Activated CD4-positive, alpha-beta T cell treated with anti-CD3 and anti-CD28 coated beads, Interleukin-2, amount 50 U/mL, for 16 hours (primary cell): ENCODE results near the gene NUP160.
"Not testable (repeated sequence)": the region's sequence is repeated elsewhere in the genome, so short reads cannot be mapped to it uniquely, and the experiment has no call there.

Experiments used
- DNase-seq: peaks from one replicate; pipeline ENCODE4 v3.0.0-alpha.2; 2020

Gene NUP160

GRCh38 chr11:47788181-47788580 lies 60.0 kb downstream of the NUP160 start:
- no peak for DNase-seq

DNA sequence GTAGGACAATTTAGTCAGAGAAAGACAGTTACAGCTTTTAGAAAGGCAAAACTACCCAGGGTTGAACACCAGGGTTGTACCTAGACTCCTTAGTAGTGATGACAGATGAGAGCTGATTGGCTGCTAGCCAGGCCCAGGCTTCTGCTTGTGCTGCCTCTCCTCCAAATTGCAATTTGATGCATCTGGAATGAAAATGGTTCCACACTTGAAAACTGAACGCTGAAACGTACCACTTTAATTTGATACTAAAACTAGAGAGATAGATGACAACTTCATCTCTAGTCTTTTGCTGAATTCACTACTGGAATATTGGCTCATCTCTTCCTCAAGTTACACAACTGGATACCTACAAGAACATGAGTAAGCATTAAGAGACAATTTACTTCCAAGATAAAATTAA lies 61.8 kb downstream of the NUP160 start:
- no peak for DNase-seq

- DNase-seq = no peak
Measured at GRCh38 chr11:47784785-47785381, 63.3 kb downstream of the NUP160 start.

GRCh38 chr11:47783087-47783610 lies 65.0 kb downstream of the NUP160 start:
- no peak for DNase-seq

GRCh38 chr11:47778878-47779483 lies 69.2 kb downstream of the NUP160 start:
- no peak for DNase-seq

- no peak for DNase-seq
Measured at GRCh38 chr11:47775240-47775869, 72.8 kb downstream of the NUP160 start.

DNA sequence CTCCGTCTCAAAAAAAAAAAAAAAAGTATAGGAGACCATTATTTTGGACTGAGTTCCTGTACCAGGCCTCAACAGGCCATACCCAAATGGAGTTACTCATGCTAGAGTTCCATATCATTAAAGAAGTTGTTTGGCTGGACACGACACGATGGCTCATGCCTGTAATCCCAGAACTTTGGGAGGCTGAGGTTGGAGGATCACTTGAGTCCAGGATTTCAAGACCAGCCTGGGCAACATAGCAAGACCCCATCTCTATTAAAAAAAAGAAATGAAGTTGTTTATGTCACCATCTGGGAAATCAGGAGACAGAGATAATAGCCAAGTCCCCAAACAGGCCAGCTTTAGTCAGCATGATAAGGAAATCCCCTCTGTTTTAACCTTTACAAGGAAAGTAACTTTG lies 74.3 kb downstream of the NUP160 start:
- no peak for DNase-seq

- not testable (repeated sequence) for DNase-seq
Measured at GRCh38 chr11:47769556-47769955, 78.6 kb downstream of the NUP160 start.

- peak; percentile 46 for DNase-seq
Measured at GRCh38 chr11:47768101-47768612, 80.0 kb downstream of the NUP160 start.

- DNase-seq = peak; percentile 78
Measured at GRCh38 chr11:47766509-47767227, 81.5 kb downstream of the NUP160 start.

DNA sequence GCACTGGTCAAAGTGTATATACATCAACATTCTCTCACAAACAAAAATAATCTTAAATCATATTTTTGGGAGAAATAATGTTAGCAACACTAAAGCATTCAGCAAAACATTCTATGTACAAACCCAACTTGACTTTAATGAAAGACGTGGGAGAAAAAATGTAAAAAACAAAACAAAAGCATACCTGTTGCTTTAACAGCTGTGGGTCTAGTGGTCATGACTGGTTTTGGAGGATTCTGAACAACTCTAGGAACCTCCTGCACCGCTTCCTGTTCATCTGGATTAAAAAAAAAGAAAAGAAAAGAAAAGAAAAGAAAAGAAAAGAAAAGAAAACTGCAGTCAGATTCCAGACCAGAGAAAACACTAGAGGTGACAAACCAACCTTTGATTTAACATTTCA lies 83.1 kb downstream of the NUP160 start:
- no peak for DNase-seq

DNA sequence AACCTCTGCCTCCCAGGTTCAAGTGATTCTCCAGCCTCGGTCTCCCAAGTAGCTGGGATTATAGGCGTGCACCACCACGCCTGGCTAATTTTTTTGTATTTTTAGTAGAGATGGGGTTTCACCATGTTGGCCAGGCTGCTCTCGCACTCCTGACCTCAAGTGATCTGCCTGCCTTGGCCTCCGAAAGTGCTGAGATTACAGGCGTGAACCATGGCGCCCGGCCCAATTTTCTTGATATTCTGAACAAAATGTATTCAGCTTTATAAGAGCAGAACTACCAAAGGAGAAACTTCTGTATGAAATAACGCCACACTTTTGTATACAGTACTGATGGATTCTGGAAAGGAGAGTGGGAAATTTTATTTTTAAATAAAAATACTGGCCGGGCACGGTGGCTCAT lies 88.9 kb downstream of the NUP160 start:
- not testable (repeated sequence) for DNase-seq

- DNase-seq = no peak
Measured at GRCh38 chr11:47756208-47756607, 91.9 kb downstream of the NUP160 start.

DNA sequence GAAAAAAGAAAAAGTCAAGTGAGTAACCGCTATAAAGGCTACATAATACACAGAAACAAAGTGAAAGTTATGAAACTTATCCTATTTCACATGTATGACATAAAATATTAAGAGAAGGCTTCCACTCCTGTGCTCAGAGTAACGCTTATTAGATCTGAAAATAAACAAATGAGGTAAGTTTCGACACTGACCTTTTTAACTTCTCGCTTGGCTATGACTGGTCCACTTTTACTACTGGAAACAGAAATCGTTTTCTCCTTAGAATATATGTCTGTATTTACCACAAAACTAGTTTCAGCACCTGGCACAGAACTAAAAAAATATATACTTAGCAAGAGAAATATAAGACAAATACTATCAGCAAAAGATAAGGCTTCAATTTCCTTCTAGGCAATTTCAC lies 97.4 kb downstream of the NUP160 start:
- DNase-seq = no peak

DNA sequence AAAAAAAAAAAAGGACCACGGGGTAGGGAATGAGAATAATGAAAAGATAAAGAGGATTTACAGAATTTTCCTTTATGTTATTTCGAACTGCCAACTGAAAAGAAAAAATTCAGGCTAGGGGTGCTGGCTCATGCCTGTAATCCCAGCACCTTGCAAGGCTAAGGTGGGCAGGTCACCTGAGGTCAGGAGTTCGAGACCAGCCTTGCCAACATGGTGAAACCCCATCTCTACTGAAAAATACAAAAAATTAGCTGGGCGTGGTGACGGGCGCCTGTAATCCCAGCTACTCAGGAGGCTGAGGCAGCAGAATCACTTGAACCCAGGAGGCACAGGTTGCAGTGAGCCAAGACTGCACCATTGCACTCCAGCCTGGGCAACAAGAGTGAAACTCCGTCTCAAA lies 105.7 kb downstream of the NUP160 start:
- DNase-seq = not testable (repeated sequence)

- not testable (repeated sequence) for DNase-seq
Measured at GRCh38 chr11:47737817-47738216, 110.3 kb downstream of the NUP160 start.

DNA sequence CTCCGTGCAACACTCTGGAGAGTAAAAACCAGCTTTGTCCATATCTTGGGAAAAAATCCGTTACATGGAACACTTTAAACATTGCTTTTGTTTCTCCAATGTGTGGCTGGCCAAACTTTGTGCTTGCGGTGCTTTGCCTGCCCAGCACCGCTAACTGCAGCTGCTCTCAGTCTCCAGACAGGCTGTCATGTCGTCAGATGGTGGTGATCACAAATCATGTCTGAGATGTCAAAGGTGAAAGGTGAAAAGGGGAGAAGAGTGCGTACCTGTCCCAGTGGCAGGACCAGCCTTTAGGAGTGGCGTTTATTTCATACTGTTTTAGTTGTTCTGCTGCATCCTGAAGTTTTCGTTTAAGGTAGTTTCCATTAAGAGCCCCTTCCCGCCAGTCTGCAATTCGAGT lies 115.9 kb downstream of the NUP160 start:
- no peak for DNase-seq

DNA sequence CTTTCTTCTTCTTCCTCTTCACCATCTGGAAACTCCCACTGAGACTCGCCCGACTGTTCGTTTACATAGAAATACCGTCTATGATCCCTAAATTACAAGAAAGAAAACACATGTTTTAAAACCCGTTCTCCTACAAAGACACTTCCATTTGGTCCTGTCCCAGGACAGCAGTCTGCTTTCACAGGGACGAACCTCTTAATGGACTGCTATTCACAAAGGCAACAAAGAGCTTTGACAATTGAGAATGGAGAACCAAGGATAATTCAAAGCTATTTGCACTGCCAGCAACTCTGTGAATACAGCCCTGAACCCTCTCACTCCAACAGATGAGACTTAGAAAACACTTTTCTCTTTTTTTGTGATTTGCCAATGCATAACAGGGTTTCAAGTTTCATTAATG lies 116.7 kb downstream of the NUP160 start:
- no peak for DNase-seq
